CD4-positive, alpha-beta T cell (primary cell): ENCODE data around the gene HSP90B1. TPM values are rescaled to one million over a fixed set of nuclear protein-coding genes. Genes with fewer than 3 reads are reported as not detected.

Experiments used
- ATAC-seq: fragments of 200-7000 bp; cut with Tn5 transposase; one replicate; pipeline ENCODE4 v1.10.0; 2022; ENCODE audit warnings: mild to moderate bottlenecking; ENCODE audit not compliant: poor library complexity
- CTCF ChIA-PET: fragments of 350-600 bp; sonication (Branson Sonifier 250); formaldehyde crosslinking; loops from one replicate; lab custom pipeline; 2021; ENCODE audit warnings: antibody characterized with exemption, inconsistent platforms; lab: Charles Lee
- POLR2A ChIA-PET: fragments of 350-600 bp; sonication (Branson Sonifier 250); formaldehyde crosslinking; loops from one replicate; lab custom pipeline; 2021; ENCODE audit warnings: antibody characterized with exemption, inconsistent platforms; lab: Charles Lee
- DNase-seq, 14 experiments: peaks; one replicate each; pipeline ENCODE4 v3.0.0-alpha.2; 2013 to 2020; ENCODE audit warnings: mixed read lengths in 2 of 14
- H3K27ac ChIP-seq, 2 donors: one replicate each; pipeline versions ENCODE4 v1.5.1 to v1.7.0; 2013; ENCODE audit warnings: low read length in 2 of 2, low read depth in 1 of 2, mild to moderate bottlenecking in 1 of 2
- H3K27me3 ChIP-seq, 2 experiments: 1 replicate in 1 of 2; 2 replicates in 1 of 2; pipeline versions ENCODE4 v1.6.1 to v1.7.0; 2013; ENCODE audit warnings: low read length in 2 of 2, control low read depth in 1 of 2, mild to moderate bottlenecking in 1 of 2, moderate library complexity in 1 of 2; ENCODE audit not compliant: insufficient read depth in 2 of 2, control insufficient read depth in 1 of 2
- H3K36me3 ChIP-seq: one replicate; pipeline ENCODE4 v1.6.1; 2013; ENCODE audit warnings: low read length, control low read depth; ENCODE audit not compliant: insufficient read depth
- H3K4me1 ChIP-seq: one replicate; pipeline ENCODE4 v1.6.1; 2013; ENCODE audit warnings: low read length, control low read depth; ENCODE audit not compliant: insufficient read depth
- H3K4me3 ChIP-seq: one replicate; pipeline ENCODE4 v1.5.1; 2013; ENCODE audit warnings: mild to moderate bottlenecking, low read length, moderate library complexity
- H3K9me3 ChIP-seq, 2 experiments: 1 replicate in 1 of 2; 2 replicates in 1 of 2; pipeline versions ENCODE4 v1.6.1 to v1.7.0; 2013; ENCODE audit warnings: low read length in 2 of 2, mild to moderate bottlenecking in 2 of 2, control low read depth in 1 of 2, moderate library complexity in 1 of 2; ENCODE audit not compliant: control insufficient read depth in 1 of 2, insufficient read depth in 1 of 2
- H3K27ac Mint-ChIP-seq: one replicate; pipeline ENCODE4 v1.8.0; 2020; ENCODE audit warnings: mixed read lengths
- H3K27me3 Mint-ChIP-seq: one replicate; pipeline ENCODE4 v1.8.0; 2021; ENCODE audit warnings: mixed read lengths
- H3K36me3 Mint-ChIP-seq: one replicate; pipeline ENCODE4 v1.8.0; 2021; ENCODE audit warnings: low read depth, mixed read lengths
- H3K4me1 Mint-ChIP-seq: one replicate; pipeline ENCODE4 v1.8.0; 2021; ENCODE audit warnings: low read depth, mixed read lengths
- H3K4me3 Mint-ChIP-seq: one replicate; pipeline ENCODE4 v1.8.0; 2020; ENCODE audit warnings: mild to moderate bottlenecking, mixed read lengths
- H3K9me3 Mint-ChIP-seq: one replicate; pipeline ENCODE4 v1.8.0; 2020; ENCODE audit warnings: mixed read lengths
- intact Hi-C, 2 experiments: fragments of 100-400 bp; cut with DNase I in 1 of 2; cut with micrococcal nuclease in 1 of 2; formaldehyde crosslinking; loops; one replicate each; pipeline versions ENCODE4 v1.15.1 to v1.9.0; 2023 to 2025; cut with DNase I, micrococcal nuclease
- total RNA-seq, 174 experiments: library from RNA in 2 of 174; stranded (reverse) in 2 of 174; gene quantifications; one replicate each; pipeline ENCODE4 v1.2.3 and lab custom pipeline; 2021 to 2026
- TF ChIP-seq, protein P1 (sequence below): fragments of 200-600 bp; IDR thresholded peaks from one replicate; pipeline ENCODE4 v1.8.0; 2022; ENCODE audit warnings: antibody characterized with exemption, mild to moderate bottlenecking

The HSP90B1 gene
- total RNA-seq, 2 experiments from 2014 or later = 201 to 212 TPM

DNA sequence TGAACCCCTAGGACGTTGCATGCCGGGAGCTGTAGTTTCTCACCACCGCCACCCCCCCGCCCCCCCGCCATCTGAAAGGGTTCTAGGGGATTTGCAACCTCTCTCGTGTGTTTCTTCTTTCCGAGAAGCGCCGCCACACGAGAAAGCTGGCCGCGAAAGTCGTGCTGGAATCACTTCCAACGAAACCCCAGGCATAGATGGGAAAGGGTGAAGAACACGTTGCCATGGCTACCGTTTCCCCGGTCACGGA lies 501 bp upstream of the HSP90B1 start:
- no peaks in the 10 kb centered on the region for H3K27me3 ChIP-seq
- H3K4me3 ChIP-seq = peak overlapping the region; percentile 92
- H3K4me1 ChIP-seq = peaks cover 50% of the 10 kb centered on the region
- DNase-seq (no peak), ATAC-seq (no peak)
- Mint-ChIP-seq H3K36me3 (peaks cover 57% of the 10 kb centered on the region), H3K27me3 (peaks cover 4% of the 10 kb centered on the region), H3K9me3 (no peaks in the 10 kb centered on the region), H3K4me3 (peak overlapping the region; percentile 95), H3K4me1 (peaks cover 76% of the 10 kb centered on the region), H3K27ac (peak overlapping the region; percentile 97)
- TF ChIP-seq, protein P1, sequence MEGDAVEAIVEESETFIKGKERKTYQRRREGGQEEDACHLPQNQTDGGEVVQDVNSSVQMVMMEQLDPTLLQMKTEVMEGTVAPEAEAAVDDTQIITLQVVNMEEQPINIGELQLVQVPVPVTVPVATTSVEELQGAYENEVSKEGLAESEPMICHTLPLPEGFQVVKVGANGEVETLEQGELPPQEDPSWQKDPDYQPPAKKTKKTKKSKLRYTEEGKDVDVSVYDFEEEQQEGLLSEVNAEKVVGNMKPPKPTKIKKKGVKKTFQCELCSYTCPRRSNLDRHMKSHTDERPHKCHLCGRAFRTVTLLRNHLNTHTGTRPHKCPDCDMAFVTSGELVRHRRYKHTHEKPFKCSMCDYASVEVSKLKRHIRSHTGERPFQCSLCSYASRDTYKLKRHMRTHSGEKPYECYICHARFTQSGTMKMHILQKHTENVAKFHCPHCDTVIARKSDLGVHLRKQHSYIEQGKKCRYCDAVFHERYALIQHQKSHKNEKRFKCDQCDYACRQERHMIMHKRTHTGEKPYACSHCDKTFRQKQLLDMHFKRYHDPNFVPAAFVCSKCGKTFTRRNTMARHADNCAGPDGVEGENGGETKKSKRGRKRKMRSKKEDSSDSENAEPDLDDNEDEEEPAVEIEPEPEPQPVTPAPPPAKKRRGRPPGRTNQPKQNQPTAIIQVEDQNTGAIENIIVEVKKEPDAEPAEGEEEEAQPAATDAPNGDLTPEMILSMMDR = no peak
- H3K36me3 ChIP-seq = peaks cover 25% of the 10 kb centered on the region
- CTCF ChIA-PET = interaction anchor here (1.4 to 1.7 kb wide), 3 partner anchors 36 to 180 kb away, joined by 4 to 7 read pairs (median 6); partner anchors contain the start of gene TDG
- no peaks in the 10 kb centered on the region for H3K9me3 ChIP-seq
- intact Hi-C loops = loop anchor here (1.0 to 10.0 kb wide), 10 partner anchors 27 to 355 kb away; partner anchors contain the start of genes HCFC2 (in 2 of the 2), TDG (in 2 of the 2), NFYB (in 1 of the 2) and NT5DC3 (in 1 of the 2)
- H3K27ac ChIP-seq = peak overlapping the region; percentile 95 to 98
- POLR2A ChIA-PET = interaction anchor here (0.6 to 5.1 kb wide), 41 partner anchors 9 to 1401 kb away, joined by 3 to 213 read pairs (median 6); partner anchors contain the start of genes APPL2, C12orf75, EID3 and HCFC2

DNA sequence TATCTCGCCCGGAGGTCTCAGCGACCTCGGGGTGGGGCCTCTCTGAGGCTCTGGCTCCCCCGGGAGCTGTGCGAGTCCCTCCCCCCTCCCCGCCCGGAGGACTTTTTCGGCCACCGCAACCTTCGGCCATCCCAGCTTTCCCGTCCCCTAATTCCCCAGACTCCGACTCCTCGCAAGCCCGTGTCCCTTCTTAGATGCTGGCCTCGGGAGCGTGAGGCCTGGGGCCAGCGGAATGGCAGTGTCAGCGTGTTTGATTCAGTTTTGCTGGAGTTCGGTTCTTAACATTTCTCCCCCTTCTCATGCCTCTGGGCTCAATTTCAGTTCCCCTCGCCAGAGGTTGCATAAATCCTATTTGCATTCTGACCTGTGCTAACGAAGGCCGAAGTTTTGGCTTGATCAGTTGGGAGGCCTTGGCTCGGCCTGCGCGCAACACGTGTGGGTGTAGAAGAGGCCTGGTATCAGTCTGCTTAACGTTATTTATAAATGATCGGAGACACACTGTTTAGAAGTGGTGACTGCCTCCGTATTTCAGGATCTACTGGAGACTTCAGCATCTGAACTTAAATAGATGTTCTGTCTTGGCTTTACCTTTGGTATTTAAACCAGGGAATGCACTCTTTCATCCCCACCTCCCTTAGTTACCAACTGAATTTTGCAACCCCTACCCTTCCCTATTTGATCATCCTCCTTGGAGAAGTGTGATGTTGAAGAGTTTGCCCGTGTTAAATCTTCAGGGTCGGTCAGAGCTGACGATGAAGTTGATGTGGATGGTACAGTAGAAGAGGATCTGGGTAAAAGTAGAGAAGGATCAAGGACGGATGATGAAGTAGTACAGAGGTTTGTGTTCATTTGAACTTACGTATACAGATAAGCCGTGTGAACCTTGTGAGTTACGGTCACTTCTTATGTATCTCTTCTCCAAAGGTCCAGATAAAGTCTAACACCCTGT lies 851 bp downstream of the HSP90B1 start:
- Mint-ChIP-seq H3K4me1 (peaks cover 80% of the 10 kb centered on the region), H3K36me3 (peaks cover 70% of the 10 kb centered on the region), H3K27me3 (peaks cover 4% of the 10 kb centered on the region), H3K27ac (peak overlapping the region; percentile 97), H3K4me3 (peak overlapping the region; percentile 95), H3K9me3 (no peaks in the 10 kb centered on the region)
- CTCF ChIA-PET = interaction anchor here (1.6 kb wide), 1 partner anchor 178 kb away, joined by 4 read pairs; no protein-coding TSS in a partner anchor
- H3K9me3 ChIP-seq = no peaks in the 10 kb centered on the region
- peaks cover 38% of the 10 kb centered on the region for H3K36me3 ChIP-seq
- peaks cover 51% of the 10 kb centered on the region for H3K4me1 ChIP-seq
- ATAC-seq (no peak), DNase-seq (peak in 5 of 14 experiments; percentile 12 to 49 (median 22))
- peak overlapping the region; percentile 92 for H3K4me3 ChIP-seq
- H3K27ac ChIP-seq = peak overlapping the region; percentile 86 to 93
- intact Hi-C loops = loop anchor here (1.0 to 10.0 kb wide), 8 partner anchors 26 to 354 kb away; partner anchors contain the start of genes HCFC2 (in 2 of the 2), TDG (in 2 of the 2) and NT5DC3 (in 1 of the 2)
- H3K27me3 ChIP-seq = no peaks in the 10 kb centered on the region
- TF ChIP-seq, protein P1 = no peak
- POLR2A ChIA-PET = interaction anchor here (1.8 to 5.1 kb wide), 8 partner anchors 19 to 207 kb away, joined by 8 to 213 read pairs (median 50); partner anchors contain the start of genes NFYB, NT5DC3 and TDG

DNA sequence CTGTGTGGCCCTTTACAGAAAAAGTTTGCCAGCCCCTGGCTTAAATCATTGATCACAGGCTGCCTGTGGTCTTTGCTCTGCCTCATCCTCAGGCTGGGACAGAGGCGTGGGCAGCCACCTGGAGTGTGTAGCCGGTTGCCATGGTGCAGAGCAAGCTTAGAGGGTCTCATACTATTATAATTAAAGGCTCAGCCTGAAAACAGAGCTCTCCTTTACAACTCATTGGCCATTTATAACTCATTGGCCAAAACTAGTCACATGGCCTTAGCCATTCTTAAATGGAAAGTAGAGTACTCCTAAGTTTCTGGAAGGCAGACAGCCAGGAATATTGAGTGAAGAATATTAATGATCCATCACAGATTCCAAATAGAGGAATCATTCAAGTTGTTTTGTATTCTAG lies 3.0 kb downstream of the HSP90B1 start:
- ATAC-seq = no peak
- ChIA-PET CTCF (no interaction called here), POLR2A (interaction anchor here (0.6 kb wide), 1 partner anchor 32 kb away, joined by 3 read pairs; the partner anchor contains the start of gene TDG)
- peaks cover 92% of the 10 kb centered on the region for H3K36me3 Mint-ChIP-seq
- Histone ChIP-seq H3K27ac (no peak overlapping the region), H3K36me3 (peaks cover 60% of the 10 kb centered on the region), H3K4me1 (peaks cover 46% of the 10 kb centered on the region), H3K4me3 (no peak overlapping the region), H3K9me3 (no peaks in the 10 kb centered on the region), H3K27me3 (no peaks in the 10 kb centered on the region)
- no peaks in the 10 kb centered on the region for H3K9me3 Mint-ChIP-seq
- H3K4me3 Mint-ChIP-seq = no peak overlapping the region
- H3K27me3 Mint-ChIP-seq = peaks cover 4% of the 10 kb centered on the region
- TF ChIP-seq, protein P1 = no peak
- H3K27ac Mint-ChIP-seq = peak overlapping the region; percentile 25
- peaks cover 74% of the 10 kb centered on the region for H3K4me1 Mint-ChIP-seq
- intact Hi-C loops = loop anchor here in 1 of 2 experiments (10.0 kb wide), 1 partner anchor 352 kb away; no protein-coding TSS in a partner anchor
- no peak for DNase-seq
